HEK293 (cell line): Measurements from ENCODE around the gene DSG1.

Experiments used
- CTCF ChIP-seq: fragments of 450-650 bp; formaldehyde crosslinking; IDR thresholded peaks from 2 replicates; pipeline ENCODE4 v1.5.1; 2016; ENCODE audit warnings: missing biosample characterization, missing genetic modification characterization
- SALL2 ChIP-seq: fragments of 450-650 bp; formaldehyde crosslinking; IDR thresholded peaks from 2 replicates; pipeline ENCODE4 v1.5.0; 2017; ENCODE audit warnings: missing biosample characterization, mild to moderate bottlenecking, missing genetic modification characterization, borderline replicate concordance
- ZFP3 ChIP-seq: fragments of 450-650 bp; formaldehyde crosslinking; IDR thresholded peaks from 2 replicates; pipeline ENCODE4 v1.5.1; 2016; ENCODE audit warnings: low read depth, missing biosample characterization, missing genetic modification characterization
- ZFP41 ChIP-seq: fragments of 450-650 bp; formaldehyde crosslinking; IDR thresholded peaks from 2 replicates; pipeline ENCODE4 v1.5.1; 2016; ENCODE audit warnings: missing biosample characterization, missing genetic modification characterization, borderline replicate concordance
- ZNF335 ChIP-seq: fragments of 450-650 bp; formaldehyde crosslinking; conservative IDR thresholded peaks from 2 replicates; pipeline ENCODE4 v1.5.1; 2016; ENCODE audit warnings: missing biosample characterization, missing genetic modification characterization
- ZNF488 ChIP-seq: fragments of 450-650 bp; formaldehyde crosslinking; IDR thresholded peaks from 2 replicates; pipeline ENCODE4 v1.5.1; 2016; ENCODE audit warnings: missing biosample characterization, missing genetic modification characterization
- ZNF521 ChIP-seq: fragments of 450-650 bp; formaldehyde crosslinking; IDR thresholded peaks from 2 replicates; pipeline ENCODE4 v1.5.1; 2017; ENCODE audit warnings: missing biosample characterization, mild to moderate bottlenecking, missing genetic modification characterization
- ZNF549 ChIP-seq: fragments of 450-650 bp; IDR thresholded peaks from 2 replicates; pipeline ENCODE4 v1.5.1; 2018; ENCODE audit warnings: missing biosample characterization, missing genetic modification characterization, mild to moderate bottlenecking, inconsistent platforms, moderate library complexity
- ZNF558 ChIP-seq: fragments of 450-650 bp; formaldehyde crosslinking; IDR thresholded peaks from 2 replicates; pipeline ENCODE4 v1.5.1; 2016; ENCODE audit warnings: missing biosample characterization, missing genetic modification characterization
- ZNF692 ChIP-seq: fragments of 450-650 bp; formaldehyde crosslinking; IDR thresholded peaks from 2 replicates; pipeline ENCODE4 v1.5.1; 2016; ENCODE audit warnings: missing biosample characterization, missing genetic modification characterization
- ZNF792 ChIP-seq: fragments of 450-650 bp; formaldehyde crosslinking; IDR thresholded peaks from 2 replicates; pipeline ENCODE4 v1.5.1; 2016; ENCODE audit warnings: missing biosample characterization, missing genetic modification characterization
- ZNF837 ChIP-seq: fragments of 450-650 bp; formaldehyde crosslinking; IDR thresholded peaks from 2 replicates; pipeline ENCODE4 v1.5.1; 2016; ENCODE audit warnings: missing biosample characterization, missing genetic modification characterization

GRCh38 chr18:31274931-31275330, 43.0 kb upstream of the DSG1 start:
- TF ChIP-seq ZNF549 (tag by site-specific recombination) (no peak), CTCF (tag by site-specific recombination) (no peak), ZFP3 (tag by site-specific recombination) (no peak), ZNF558 (no peak), ZNF488 (tag by site-specific recombination) (no peak), ZNF837 (tag by site-specific recombination) (no peak), ZFP41 (tag by site-specific recombination) (no peak), ZNF521 (tag by site-specific recombination) (no peak), ZNF335 (tag by site-specific recombination) (peak; percentile 79), ZNF692 (tag by site-specific recombination) (no peak), SALL2 (tag by site-specific recombination) (no peak), ZNF792 (no peak)
